Trophoblast cell (in vitro differentiated cells and primary cell): ENCODE data around the gene ELL3.

Experiments used
- DNase-seq, 2 donors: peaks; one replicate each; pipeline ENCODE4 v3.0.0-alpha.2; 2016
- H2AFZ ChIP-seq: 2 replicates; pipeline ENCODE4 v1.6.1; 2013; ENCODE audit warnings: low read length, moderate library complexity, mild to moderate bottlenecking; ENCODE audit not compliant: insufficient read depth, poor library complexity
- H2AK5ac ChIP-seq: 2 replicates; pipeline ENCODE4 v1.6.1; 2013; ENCODE audit warnings: mild to moderate bottlenecking, low read length
- H2BK120ac ChIP-seq: 2 replicates; pipeline ENCODE4 v1.6.1; 2013; ENCODE audit warnings: low read length, mild to moderate bottlenecking, moderate library complexity; ENCODE audit not compliant: insufficient read depth, poor library complexity
- H2BK12ac ChIP-seq: 2 replicates; pipeline ENCODE4 v1.6.1; 2013; ENCODE audit warnings: mild to moderate bottlenecking, low read length, moderate library complexity
- H2BK5ac ChIP-seq: 2 replicates; pipeline ENCODE4 v1.6.1; 2013; ENCODE audit warnings: low read length, low read depth, moderate library complexity, mild to moderate bottlenecking; ENCODE audit not compliant: poor library complexity
- H3K14ac ChIP-seq: 2 replicates; pipeline ENCODE4 v1.6.1; 2013; ENCODE audit warnings: mild to moderate bottlenecking, low read length
- H3K18ac ChIP-seq: 2 replicates; pipeline ENCODE4 v1.6.1; 2013; ENCODE audit warnings: mild to moderate bottlenecking, low read length
- H3K23ac ChIP-seq: 2 replicates; pipeline ENCODE4 v1.6.1; 2013; ENCODE audit warnings: low read length
- H3K27ac ChIP-seq: 2 replicates; pipeline ENCODE4 v1.5.1; 2013; ENCODE audit warnings: low read depth, mild to moderate bottlenecking, inconsistent platforms, low read length, moderate library complexity
- H3K27me3 ChIP-seq: 2 replicates; pipeline ENCODE4 v1.6.1; 2013; ENCODE audit warnings: inconsistent platforms, mild to moderate bottlenecking, low read length, moderate library complexity; ENCODE audit not compliant: insufficient read depth
- H3K36me3 ChIP-seq, 2 experiments: 1 replicate in 1 of 2; 2 replicates in 1 of 2; pipeline ENCODE4 v1.6.1; 2013; ENCODE audit warnings: low read length in 2 of 2, mild to moderate bottlenecking in 2 of 2, moderate library complexity in 1 of 2; ENCODE audit not compliant: insufficient read depth in 2 of 2, control insufficient read depth in 1 of 2
- H3K4ac ChIP-seq: 2 replicates; pipeline ENCODE4 v1.6.1; 2013; ENCODE audit warnings: low read depth, mild to moderate bottlenecking, low read length, moderate library complexity
- H3K4me1 ChIP-seq, 2 experiments: 1 replicate in 1 of 2; 2 replicates in 1 of 2; pipeline ENCODE4 v1.6.1; 2013; ENCODE audit warnings: low read length in 2 of 2, mild to moderate bottlenecking in 2 of 2, moderate library complexity in 1 of 2; ENCODE audit not compliant: insufficient read depth in 2 of 2, control insufficient read depth in 1 of 2
- H3K4me2 ChIP-seq: 2 replicates; pipeline ENCODE4 v1.6.1; 2013; ENCODE audit warnings: inconsistent platforms, mild to moderate bottlenecking, low read length, moderate library complexity
- H3K4me3 ChIP-seq: 2 replicates; pipeline ENCODE4 v1.5.1; 2013; ENCODE audit warnings: mild to moderate bottlenecking, low read depth, low read length, inconsistent platforms
- H3K79me1 ChIP-seq: one replicate; pipeline ENCODE4 v1.6.1; 2013; ENCODE audit warnings: low read length
- H3K79me2 ChIP-seq: 2 replicates; pipeline ENCODE4 v1.6.1; 2013; ENCODE audit warnings: low read length, mild to moderate bottlenecking; ENCODE audit not compliant: control insufficient read depth, insufficient read depth, poor library complexity
- H3K9ac ChIP-seq: 2 replicates; pipeline ENCODE4 v1.6.1; 2013; ENCODE audit warnings: mild to moderate bottlenecking, low read length
- H3K9me3 ChIP-seq: 2 replicates; pipeline ENCODE4 v1.6.1; 2013; ENCODE audit warnings: low read depth, mild to moderate bottlenecking, control low read depth, inconsistent platforms, low read length; ENCODE audit not compliant: insufficient read depth
- H4K12ac ChIP-seq: 2 replicates; pipeline ENCODE4 v1.6.1; 2013; ENCODE audit warnings: low read depth, mild to moderate bottlenecking, low read length, moderate library complexity
- H4K8ac ChIP-seq: 2 replicates; pipeline ENCODE4 v1.6.1; 2013; ENCODE audit warnings: low read depth, mild to moderate bottlenecking, low read length, moderate library complexity
- H4K91ac ChIP-seq: one replicate; pipeline ENCODE4 v1.6.1; 2013; ENCODE audit warnings: low read depth, mild to moderate bottlenecking, low read length, moderate library complexity
- WGBS: extraction: QIAGEN DNeasy Blood & Tissue Kit; methylation state at CpG from one replicate; pipeline ENCODE4 v1.1.7; 2013; ENCODE audit warnings: missing lambda C conversion rate; ENCODE audit not compliant: insufficient read length, insufficient coverage; ENCODE audit errors: extremely low coverage; 5-methylcytosine and 5-hydroxymethylcytosine counted together

The ELL3 gene

DNA sequence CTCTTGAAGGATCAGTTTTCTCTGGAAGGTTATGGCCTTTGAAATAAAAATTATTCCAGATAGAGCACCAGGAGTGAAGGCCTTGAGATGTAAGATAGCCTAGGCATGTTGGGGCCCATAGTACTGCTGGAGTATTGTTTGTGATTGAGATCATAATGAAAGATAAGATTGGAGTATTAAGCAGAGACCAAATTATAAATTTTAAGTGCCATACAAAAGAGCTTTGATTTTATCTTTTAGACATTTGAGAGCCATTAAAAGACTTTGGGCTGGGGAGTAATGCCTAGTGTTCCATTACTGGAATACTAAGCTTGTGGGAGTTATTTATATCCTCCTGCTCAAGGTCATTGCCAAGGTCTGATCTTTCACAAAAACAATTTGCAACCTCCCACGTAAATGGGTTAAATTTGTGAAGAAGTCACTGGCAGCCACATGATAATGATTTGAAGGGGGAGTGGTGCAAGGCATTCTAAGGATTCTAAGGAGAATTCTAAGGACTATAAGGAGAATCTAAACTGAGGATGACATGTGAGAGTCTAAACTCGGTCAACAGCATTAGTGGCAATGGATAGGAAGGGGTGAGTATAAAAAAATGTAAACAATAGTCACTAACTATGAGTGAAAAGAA, 12.8 kb downstream of the ELL3 start:
- Histone ChIP-seq H2AK5ac (no peak overlapping the region), H2BK12ac (no peak overlapping the region), H3K27ac (no peak overlapping the region), H3K79me1 (no peaks in the 10 kb centered on the region), H3K79me2 (no peaks in the 10 kb centered on the region), H3K4me2 (no peak overlapping the region), H2AFZ (no peak overlapping the region), H3K4me3 (no peak overlapping the region), H2BK120ac (no peak overlapping the region), H3K9ac (no peak overlapping the region), H3K9me3 (peaks cover 2% of the 10 kb centered on the region), H4K8ac (no peak overlapping the region), H2BK5ac (no peak overlapping the region), H3K14ac (no peak overlapping the region), H3K4ac (no peak overlapping the region), H3K18ac (no peak overlapping the region), H4K91ac (no peak overlapping the region), H3K4me1 (no peaks in the 10 kb centered on the region), H3K27me3 (no peaks in the 10 kb centered on the region), H3K23ac (no peak overlapping the region), H4K12ac (no peak overlapping the region), H3K36me3 (peaks cover 45 to 53% of the 10 kb centered on the region in 2 experiments)
- WGBS: no CpG with 5 or more reads among the region's 2 CpGs
- no peak for DNase-seq

DNA sequence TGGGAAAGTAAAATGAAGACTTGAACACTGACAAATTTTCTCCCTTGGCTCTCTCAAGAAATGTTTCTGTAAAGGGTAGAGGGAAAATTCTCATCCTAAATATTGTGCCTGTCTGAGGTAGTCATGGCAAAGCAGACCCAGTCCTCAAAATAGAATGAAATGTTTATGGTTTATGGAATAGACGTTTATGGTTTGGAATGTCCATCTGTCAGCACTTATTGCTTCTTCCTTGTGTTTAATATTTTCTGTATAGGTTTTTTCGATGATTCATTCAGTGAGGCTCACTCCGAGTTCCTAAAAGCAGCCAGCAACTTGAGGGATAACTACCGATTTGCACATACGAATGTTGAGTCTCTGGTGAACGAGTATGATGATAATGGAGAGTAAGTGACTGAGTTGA, 13.9 kb downstream of the ELL3 start:
- H3K79me1 ChIP-seq: no peaks in the 10 kb centered on the region
- WGBS: no CpG with 5 or more reads among the region's 6 CpGs

DNA sequence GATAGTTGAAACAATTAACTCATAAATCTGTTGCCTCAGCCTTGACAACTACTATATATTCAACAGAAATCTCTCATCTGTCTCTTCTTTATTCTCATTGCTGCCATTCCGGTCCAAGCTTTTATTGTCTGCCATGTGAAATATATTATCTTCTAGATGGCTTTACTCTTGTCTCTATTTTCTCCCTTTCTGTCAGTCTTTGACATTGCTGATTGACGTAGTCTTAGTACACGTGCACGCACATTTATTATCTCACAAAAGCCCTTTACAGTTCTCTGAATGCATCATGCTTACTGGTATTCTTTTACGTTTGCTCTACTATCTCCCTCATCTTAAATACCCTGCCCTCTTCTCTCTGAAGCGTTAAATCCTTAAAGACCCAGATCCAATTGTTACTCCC, 24.9 kb downstream of the ELL3 start:
- Histone ChIP-seq H3K27me3 (no peaks in the 10 kb centered on the region), H3K79me1 (peaks cover under 1% of the 10 kb centered on the region), H3K4me2 (no peak overlapping the region), H3K4me1 (peaks cover 0 to 3% of the 10 kb centered on the region in 2 experiments), H3K4me3 (no peak overlapping the region), H3K27ac (no peak overlapping the region), H3K9me3 (no peaks in the 10 kb centered on the region), H2AK5ac (no peak overlapping the region), H2BK5ac (no peak overlapping the region), H3K14ac (no peak overlapping the region), H4K8ac (no peak overlapping the region), H3K23ac (no peak overlapping the region), H3K18ac (no peak overlapping the region), H3K4ac (no peak overlapping the region), H3K36me3 (peaks cover 22 to 28% of the 10 kb centered on the region in 2 experiments), H2BK12ac (no peak overlapping the region), H3K79me2 (peaks cover 13% of the 10 kb centered on the region), H4K91ac (no peak overlapping the region), H2BK120ac (no peak overlapping the region), H2AFZ (no peak overlapping the region), H3K9ac (no peak overlapping the region), H4K12ac (no peak overlapping the region)
- no peak for DNase-seq
- no CpG with 5 or more reads among the region's 6 CpGs for WGBS

More for the DNA sequence above, 13.9 kb downstream of the ELL3 start:
- Histone ChIP-seq H2AK5ac (no peak overlapping the region), H2AFZ (no peak overlapping the region), H2BK120ac (no peak overlapping the region), H3K4me3 (no peak overlapping the region), H3K14ac (no peak overlapping the region), H4K91ac (no peak overlapping the region), H3K9me3 (peaks cover 2% of the 10 kb centered on the region), H3K18ac (no peak overlapping the region), H4K8ac (no peak overlapping the region), H3K27ac (no peak overlapping the region), H3K4me1 (no peaks in the 10 kb centered on the region), H3K36me3 (peaks cover 51 to 52% of the 10 kb centered on the region in 2 experiments), H3K79me2 (no peaks in the 10 kb centered on the region), H2BK12ac (no peak overlapping the region), H3K4me2 (no peak overlapping the region), H3K23ac (no peak overlapping the region), H2BK5ac (no peak overlapping the region), H4K12ac (no peak overlapping the region), H3K9ac (no peak overlapping the region), H3K27me3 (no peaks in the 10 kb centered on the region), H3K4ac (no peak overlapping the region)
- DNase-seq: no peak

DNA sequence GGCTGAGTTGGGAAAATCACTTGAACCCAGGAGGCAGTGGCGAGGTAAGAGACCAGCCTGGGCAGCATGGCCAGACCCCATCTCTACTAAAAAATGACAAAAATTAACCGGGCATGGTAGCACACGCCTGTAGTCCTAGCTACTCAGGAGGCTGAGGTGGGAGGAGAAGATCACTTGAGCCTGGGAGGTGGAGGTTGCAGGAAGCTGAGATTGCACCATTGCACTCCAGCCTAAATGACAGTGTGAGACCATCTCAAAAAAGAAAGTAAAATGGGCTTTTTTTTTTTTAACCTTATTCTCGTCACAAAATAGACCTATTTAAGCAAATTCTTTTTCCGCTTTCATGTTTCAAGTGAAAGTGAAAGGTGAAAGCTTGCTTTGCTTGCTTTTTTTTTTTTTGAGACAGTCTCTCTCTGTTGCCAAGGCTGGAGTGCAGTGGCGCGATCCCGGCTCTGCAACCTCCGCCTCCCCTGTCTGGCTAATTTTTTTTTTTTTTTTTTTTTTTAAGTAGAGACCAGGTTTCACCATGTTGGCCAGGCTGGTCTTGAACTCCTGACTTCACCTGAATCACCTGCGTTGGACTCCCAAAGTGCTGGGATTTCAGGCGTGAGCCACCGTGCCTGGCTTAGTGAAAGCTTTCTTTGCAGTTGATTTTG, 26.9 kb downstream of the ELL3 start:
- Histone ChIP-seq H4K91ac (no peak overlapping the region), H3K4me1 (peaks cover 0 to 7% of the 10 kb centered on the region in 2 experiments), H2AK5ac (no peak overlapping the region), H3K36me3 (peaks cover 17 to 21% of the 10 kb centered on the region in 2 experiments), H2BK12ac (no peak overlapping the region), H2BK5ac (no peak overlapping the region), H3K27me3 (no peaks in the 10 kb centered on the region), H4K8ac (no peak overlapping the region), H2BK120ac (no peak overlapping the region), H3K18ac (no peak overlapping the region), H3K14ac (no peak overlapping the region), H3K4me3 (no peak overlapping the region), H3K9ac (no peak overlapping the region), H3K23ac (no peak overlapping the region), H3K9me3 (no peaks in the 10 kb centered on the region), H3K79me1 (peaks cover 13% of the 10 kb centered on the region), H2AFZ (no peak overlapping the region), H4K12ac (no peak overlapping the region), H3K4ac (peak overlapping the region; percentile 71), H3K27ac (no peak overlapping the region), H3K79me2 (peaks cover 21% of the 10 kb centered on the region), H3K4me2 (no peak overlapping the region)
- WGBS: no CpG with 5 or more reads among the region's 12 CpGs
- peak; percentile 23 to 34 for DNase-seq
